COLO668 (cell line): ENCODE results near the gene CBLN3.

Experiments
- DNase-seq: peaks from one replicate; lab custom pipeline; 2025; ENCODE audit not compliant: unreplicated experiment; lab: John Stamatoyannopoulos, UW

CBLN3 gene

DNA sequence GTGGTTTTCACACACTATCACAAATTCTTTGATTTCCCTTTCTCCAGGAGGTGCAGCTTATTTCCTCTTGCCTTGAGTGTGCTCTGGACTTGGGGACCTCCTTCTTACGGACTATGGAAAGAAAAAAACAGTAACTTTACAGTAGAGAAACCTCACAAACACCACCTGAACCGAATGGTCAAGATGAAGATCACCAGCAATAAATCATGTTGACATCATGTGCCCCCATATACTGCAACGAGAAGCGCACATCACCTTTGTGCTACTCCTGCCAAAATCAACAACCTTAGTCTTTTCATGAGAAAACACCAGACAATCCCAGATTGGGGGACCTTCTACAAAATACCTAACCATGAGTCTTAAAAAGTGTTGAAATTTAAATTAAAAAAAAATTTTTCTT is 43.9 kb downstream of the CBLN3 start:
- no peak for DNase-seq

DNA sequence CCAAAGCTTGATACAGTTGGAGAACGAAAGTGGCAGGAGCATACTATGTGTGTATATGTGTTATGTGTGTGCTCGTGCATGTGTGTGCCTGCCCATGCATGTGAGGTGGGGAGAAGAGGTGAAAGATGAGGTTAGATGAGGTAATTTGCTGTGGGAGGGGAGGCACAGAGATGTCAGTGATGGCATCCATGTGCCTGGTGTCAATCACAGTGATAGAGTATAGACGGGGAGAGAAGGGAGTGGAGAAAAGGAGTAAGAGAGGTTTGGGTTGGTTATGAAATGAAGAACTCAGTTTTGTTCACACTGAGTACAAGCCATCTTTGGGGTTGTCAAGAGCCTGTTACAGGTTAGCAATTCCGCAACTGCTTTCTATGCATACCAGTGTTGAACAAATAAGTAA is 45.3 kb downstream of the CBLN3 start:
- DNase-seq = no peak

DNA sequence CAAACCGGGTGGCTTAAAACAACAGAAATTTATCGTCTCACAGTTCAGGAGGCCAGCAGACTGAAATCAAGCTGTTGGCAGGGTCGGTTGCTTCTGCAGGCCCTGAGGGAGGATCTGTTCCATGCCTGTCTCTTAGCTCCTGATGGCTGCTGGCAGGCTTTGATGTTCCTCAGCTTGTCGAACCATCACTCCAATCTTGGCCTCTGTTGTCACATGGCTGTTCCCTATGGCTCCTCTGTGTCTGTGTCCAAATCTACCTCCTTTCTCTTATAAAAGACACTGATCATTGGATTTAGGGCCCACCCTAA is 47.5 kb downstream of the CBLN3 start:
- no peak for DNase-seq

DNA sequence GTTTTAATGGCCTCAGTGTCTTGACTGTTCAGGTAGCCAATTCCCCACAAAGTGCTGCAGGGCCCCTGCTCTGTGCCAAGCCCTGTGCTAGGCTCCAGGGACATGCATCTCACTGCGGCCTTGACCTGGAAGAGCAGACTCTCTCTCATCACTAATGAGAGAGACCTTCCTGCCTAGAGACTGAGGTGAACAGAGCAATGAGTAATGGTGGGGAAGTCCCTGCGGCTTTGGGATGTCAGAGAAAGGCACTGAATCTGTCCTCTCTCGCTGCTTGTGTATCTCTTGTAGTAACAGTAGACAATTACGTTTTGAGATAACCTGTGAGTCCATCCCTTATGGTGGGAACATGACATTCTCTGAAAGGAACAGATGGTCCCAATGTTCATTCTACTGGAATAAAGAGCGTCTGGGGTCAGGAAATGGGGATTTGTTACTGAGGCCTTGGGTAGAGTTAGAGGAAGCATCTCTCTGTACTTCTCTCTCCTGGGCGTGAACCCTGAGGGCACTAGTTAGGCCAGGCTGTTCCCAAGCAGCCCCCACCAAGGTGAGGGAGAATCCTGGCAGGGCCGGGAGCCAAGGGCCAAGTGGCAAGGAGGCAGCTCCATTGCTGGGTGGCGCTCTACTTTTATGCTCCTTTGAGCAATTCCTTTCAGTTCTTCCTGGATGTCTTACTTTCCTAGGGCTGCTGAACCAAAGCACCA is 48.0 kb downstream of the CBLN3 start:
- DNase-seq = no peak

DNA sequence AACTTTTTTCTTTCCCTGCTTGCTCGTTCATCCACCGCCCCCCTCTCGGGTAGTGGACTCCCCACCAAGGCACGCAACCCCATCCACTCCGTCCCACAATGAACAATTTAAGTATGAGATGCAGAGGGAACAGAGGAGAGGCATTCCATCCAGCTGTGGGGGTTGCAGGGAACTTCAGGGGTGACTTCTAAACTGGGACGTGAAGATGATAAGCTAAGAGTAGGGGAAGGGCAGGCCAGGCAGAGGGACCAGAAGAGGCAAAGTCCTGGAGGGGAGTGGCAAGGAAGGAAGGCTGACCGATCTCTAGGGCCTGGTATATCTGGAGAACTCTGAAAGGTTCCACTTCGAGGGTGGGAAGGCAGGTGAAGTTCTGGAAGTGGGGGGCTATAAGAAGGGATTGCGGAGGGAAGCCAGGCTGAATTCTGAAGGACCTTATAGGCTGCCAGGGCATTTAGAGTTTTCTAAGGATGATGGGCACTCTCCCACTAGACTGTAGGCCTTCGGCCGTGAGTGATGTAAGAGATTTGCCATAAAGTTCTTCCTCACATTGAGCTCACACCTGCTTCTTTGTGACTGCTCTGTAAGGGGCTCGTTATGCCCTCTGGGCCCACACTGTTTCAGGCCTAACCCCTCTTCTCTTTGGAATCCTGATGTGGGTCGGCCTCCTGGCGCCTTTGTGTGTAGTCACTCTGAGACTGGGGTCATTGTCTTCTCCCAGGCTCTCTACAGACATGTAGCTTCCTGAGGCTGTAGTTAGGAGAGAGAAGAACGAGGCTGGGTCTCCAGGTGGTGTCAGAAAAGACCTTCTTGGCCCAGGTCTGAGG is 49.3 kb downstream of the CBLN3 start:
- no peak for DNase-seq

DNA sequence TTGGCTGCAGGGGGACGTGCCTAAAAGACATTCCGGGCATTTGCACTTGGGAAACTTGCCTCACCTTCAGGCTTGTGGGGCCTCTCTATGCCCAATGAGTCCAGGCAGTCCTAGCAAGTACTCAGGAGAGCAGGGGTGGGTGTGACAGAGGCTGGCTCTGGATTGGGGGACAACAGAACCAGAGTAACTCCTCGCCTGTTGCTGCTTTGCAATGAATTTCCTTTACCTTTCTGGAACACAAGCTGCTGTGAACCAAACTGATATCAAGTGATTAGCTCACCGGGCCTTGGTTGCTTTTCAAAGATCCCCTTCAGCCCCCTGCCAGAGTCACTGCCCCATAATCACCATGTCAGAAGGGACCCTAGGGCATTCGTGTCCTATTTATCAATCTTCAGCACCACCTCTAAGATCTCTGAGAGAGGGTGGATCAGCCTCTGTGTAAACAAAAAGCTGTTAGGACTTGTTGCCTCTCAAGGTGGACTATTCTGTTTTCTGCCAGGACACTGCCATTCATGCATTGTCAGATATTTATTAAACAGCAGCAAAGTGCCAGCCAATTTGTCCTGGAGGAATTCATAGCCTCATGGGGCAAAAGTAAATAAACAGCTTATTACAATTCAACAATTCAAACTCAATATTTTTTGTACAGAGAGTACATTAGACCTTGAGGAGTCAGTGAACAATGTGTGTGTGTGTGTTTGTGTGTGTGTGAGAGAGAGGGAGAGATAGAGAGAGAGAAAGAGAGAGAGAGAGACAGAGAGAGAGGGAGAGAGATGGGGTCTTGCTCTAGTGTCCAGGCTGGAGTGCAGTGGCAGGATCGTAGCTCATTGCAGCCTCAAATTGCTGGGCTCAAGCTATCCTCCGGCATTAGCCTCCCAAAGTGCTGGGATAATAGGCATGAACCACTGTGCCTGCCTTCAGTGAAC is 50.2 kb downstream of the CBLN3 start:
- no peak for DNase-seq

DNA sequence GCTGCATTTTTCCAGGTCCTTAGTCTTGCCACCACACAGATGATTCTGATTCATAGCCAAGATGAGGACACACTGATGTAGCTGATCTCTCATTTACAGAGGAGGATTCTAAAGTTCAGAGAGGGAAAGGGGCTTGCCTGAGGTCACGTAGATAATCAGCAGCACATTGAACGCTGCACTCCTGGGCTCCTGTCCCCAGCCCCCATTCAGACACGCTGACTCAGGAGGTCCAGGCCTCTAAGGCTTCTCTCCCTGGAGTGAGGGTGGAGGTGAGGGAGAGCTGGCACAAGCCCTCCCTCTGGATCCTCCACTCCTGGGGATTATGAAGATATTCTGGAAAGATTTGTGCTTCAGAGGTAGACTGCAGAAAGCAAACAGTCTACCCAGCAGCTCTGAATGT is 51.1 kb downstream of the CBLN3 start:
- no peak for DNase-seq

DNA sequence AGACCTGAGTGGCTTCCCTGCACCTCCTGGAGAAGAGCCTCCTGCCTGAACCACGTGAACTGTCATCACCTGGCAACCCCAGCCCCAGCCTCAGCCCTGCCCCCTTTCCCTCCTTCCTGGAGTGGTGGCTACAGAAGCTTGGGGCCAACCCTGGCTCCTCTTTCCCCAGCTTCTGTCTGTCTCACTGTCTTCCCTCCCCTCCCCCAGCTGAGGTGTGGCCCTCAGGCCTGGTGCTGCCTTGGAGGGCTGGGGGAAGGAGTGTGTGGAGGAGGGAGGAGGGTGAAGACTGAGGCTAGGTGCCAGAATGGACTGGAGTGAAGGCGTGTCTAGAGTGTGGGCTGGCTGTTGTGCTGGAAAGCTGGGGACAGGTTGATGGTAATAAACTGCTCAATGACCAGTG is 51.8 kb downstream of the CBLN3 start:
- peak; percentile 29 for DNase-seq

DNA sequence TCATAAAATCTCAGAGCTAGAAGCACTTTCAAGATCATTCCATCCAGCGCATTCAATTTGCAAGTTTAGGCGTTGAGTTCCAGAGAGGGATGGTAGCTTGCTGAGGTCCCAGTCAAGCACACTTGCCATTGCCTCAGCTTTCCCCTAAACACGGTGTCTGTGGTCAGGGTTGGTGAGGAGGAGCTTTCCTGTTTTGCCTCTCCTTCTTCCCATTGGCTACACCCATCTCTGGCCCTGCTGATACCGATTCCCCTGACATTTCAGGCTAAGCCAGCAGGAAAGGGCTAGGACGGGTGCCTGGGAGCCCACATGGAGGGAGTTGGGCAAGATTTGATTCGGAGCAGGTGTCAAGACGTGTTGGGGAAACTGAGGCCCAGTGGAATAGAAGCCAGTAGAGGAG is 52.3 kb downstream of the CBLN3 start:
- DNase-seq = no peak
